GM23248 (cell line): ENCODE results near the gene FXYD6. TPM values are rescaled to one million over a fixed set of nuclear protein-coding genes. Genes with fewer than 3 reads are reported as not detected.

Source experiments
- DNase-seq: peaks from one replicate; pipeline ENCODE4 v3.0.0-alpha.2; 2015
- H2AFZ ChIP-seq: fragments of 200-600 bp; sonication (generic); 2 replicates; pipeline ENCODE4 v1.6.1; 2016; ENCODE audit warnings: antibody characterized with exemption
- H3F3A ChIP-seq: fragments of 200-600 bp; sonication (generic); 2 replicates; pipeline ENCODE4 v1.6.1; 2016; ENCODE audit warnings: mild to moderate bottlenecking, antibody characterized with exemption, mixed run types; ENCODE audit not compliant: insufficient read depth
- H3K27ac ChIP-seq: fragments of 200-600 bp; sonication (generic); 2 replicates; pipeline ENCODE4 v1.5.1; 2016; ENCODE audit warnings: mild to moderate bottlenecking
- H3K27me3 ChIP-seq: fragments of 200-600 bp; sonication (generic); replicated peaks from 2 replicates; pipeline ENCODE4 v1.6.1; 2016; ENCODE audit warnings: mild to moderate bottlenecking; ENCODE audit not compliant: insufficient read depth
- H3K36me3 ChIP-seq: fragments of 200-600 bp; sonication (generic); 2 replicates; pipeline ENCODE4 v1.6.1; 2016; ENCODE audit warnings: low read depth, mild to moderate bottlenecking
- H3K4me1 ChIP-seq: fragments of 200-600 bp; sonication (generic); 2 replicates; pipeline ENCODE4 v1.6.1; 2016; ENCODE audit warnings: mild to moderate bottlenecking; ENCODE audit not compliant: insufficient read depth
- H3K4me2 ChIP-seq: fragments of 200-600 bp; sonication (generic); one replicate; pipeline ENCODE4 v1.6.1; 2016; ENCODE audit warnings: mild to moderate bottlenecking; ENCODE audit not compliant: unreplicated experiment
- H3K4me3 ChIP-seq: fragments of 200-600 bp; sonication (generic); 2 replicates; pipeline ENCODE4 v1.5.1; 2016; ENCODE audit warnings: mild to moderate bottlenecking
- H3K79me2 ChIP-seq: fragments of 200-600 bp; sonication (generic); 2 replicates; pipeline ENCODE4 v1.6.1; 2016; ENCODE audit warnings: mild to moderate bottlenecking; ENCODE audit not compliant: insufficient read depth
- H3K9ac ChIP-seq: fragments of 200-600 bp; sonication (generic); 2 replicates; pipeline ENCODE4 v1.6.1; 2016; ENCODE audit warnings: mild to moderate bottlenecking
- H3K9me2 ChIP-seq: fragments of 200-600 bp; sonication (generic); 2 replicates; pipeline ENCODE4 v1.6.1; 2016; ENCODE audit warnings: mixed run types, mild to moderate bottlenecking, moderate library complexity; ENCODE audit not compliant: insufficient read depth
- H3K9me3 ChIP-seq: fragments of 200-600 bp; sonication (generic); one replicate; pipeline ENCODE4 v1.6.1; 2017; ENCODE audit warnings: low read depth
- H4K20me1 ChIP-seq: fragments of 200-600 bp; sonication (generic); 2 replicates; pipeline ENCODE4 v1.6.0; 2016; ENCODE audit not compliant: insufficient read depth
- EZH2 ChIP-seq: fragments of 200-600 bp; sonication (generic); IDR thresholded peaks from 2 replicates; pipeline ENCODE4 v1.6.1; 2018; ENCODE audit warnings: antibody characterized with exemption, mild to moderate bottlenecking; ENCODE audit not compliant: insufficient read depth, poor library complexity, severe bottlenecking
- EZH2phosphoT487 ChIP-seq: fragments of 200-600 bp; sonication (generic); IDR thresholded peaks from 2 replicates; pipeline ENCODE4 v1.6.1; 2018; ENCODE audit warnings: antibody characterized with exemption, moderate library complexity, mild to moderate bottlenecking, low read depth; ENCODE audit not compliant: insufficient read depth
- WGBS, 2 experiments: methylation state at CpG; one replicate each; pipeline ENCODE4 v1.1.6; 2015 to 2017; ENCODE audit warnings: low lambda C conversion rate in 2 of 2, low coverage in 1 of 2; ENCODE audit errors: missing lambda C conversion rate in 2 of 2; 5-methylcytosine and 5-hydroxymethylcytosine counted together
- in situ Hi-C: fragments of 300-500 bp; cut with MboI; formaldehyde crosslinking; loops from 2 replicates; pipeline ENCODE4 v1.15.0; 2020
- polyA plus RNA-seq: library from polyadenylated mRNA; unstranded; fragments of >200 nt; fragmentation: Nextera tagmentation; extraction: Ambion mirVana; gene quantifications from 2 replicates; pipeline ENCODE4 v1.2.1, GENCODE V29; 2016
- total RNA-seq: library from RNA; depleted of rRNA; stranded (reverse); fragments of >200 nt; shearing (Covaris generic); gene quantifications from 2 replicates; pipeline ENCODE4 v1.2.3, GENCODE V29; 2014

The FXYD6 gene
- total and polyA plus RNA-seq, 2 experiments from 2014 or later, result not detected

DNA sequence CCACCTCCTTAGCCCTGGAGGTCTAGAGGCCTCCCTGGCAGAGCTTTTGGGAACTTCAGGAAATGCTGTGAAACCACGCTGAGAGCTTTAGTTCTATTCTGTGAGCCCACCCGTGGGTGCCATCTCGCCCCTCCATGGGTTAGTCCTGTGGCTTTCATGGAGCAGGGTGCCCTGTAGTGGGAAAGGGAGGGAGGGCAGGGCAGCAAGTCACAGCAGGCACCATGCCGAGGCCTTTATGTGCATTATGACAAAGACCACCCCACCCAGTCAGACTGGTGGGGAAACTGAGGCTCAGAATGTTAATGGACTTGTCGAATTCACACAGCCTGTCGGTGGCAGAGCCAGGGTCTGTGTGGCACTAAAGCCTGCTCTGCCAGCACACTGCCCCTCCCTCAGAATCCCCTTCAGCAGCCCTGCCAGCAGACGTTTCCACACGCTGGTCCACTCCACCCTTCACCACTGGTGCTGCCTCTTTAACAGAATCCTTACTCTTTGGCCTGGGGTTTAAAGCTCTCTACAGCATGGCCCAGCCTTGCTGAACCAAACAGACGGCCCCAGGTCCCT lies 39.3 kb upstream of the FXYD6 start:
- Histone ChIP-seq H3K9me2 (no peaks in the 10 kb centered on the region), H3K9me3 (no peaks in the 10 kb centered on the region), H3K4me1 (no peaks in the 10 kb centered on the region), H3K36me3 (no peaks in the 10 kb centered on the region), H3K27me3 (peaks cover 6% of the 10 kb centered on the region; the same call in 1 of the 2 replicates), H3F3A (no peaks in the 10 kb centered on the region), H3K4me2 (no peak overlapping the region), H3K79me2 (no peaks in the 10 kb centered on the region), H2AFZ (no peak overlapping the region), H4K20me1 (no peaks in the 10 kb centered on the region), H3K27ac (no peak overlapping the region), H3K9ac (no peak overlapping the region), H3K4me3 (no peak overlapping the region)
- DNase-seq, result no peak
- 47 to 58% methylated on average over 8 to 9 of the region's 9 CpGs for WGBS, 2 experiments
- TF ChIP-seq EZH2phosphoT487 (no peak), EZH2 (no peak)
- in situ Hi-C loops, result no loop called here

DNA sequence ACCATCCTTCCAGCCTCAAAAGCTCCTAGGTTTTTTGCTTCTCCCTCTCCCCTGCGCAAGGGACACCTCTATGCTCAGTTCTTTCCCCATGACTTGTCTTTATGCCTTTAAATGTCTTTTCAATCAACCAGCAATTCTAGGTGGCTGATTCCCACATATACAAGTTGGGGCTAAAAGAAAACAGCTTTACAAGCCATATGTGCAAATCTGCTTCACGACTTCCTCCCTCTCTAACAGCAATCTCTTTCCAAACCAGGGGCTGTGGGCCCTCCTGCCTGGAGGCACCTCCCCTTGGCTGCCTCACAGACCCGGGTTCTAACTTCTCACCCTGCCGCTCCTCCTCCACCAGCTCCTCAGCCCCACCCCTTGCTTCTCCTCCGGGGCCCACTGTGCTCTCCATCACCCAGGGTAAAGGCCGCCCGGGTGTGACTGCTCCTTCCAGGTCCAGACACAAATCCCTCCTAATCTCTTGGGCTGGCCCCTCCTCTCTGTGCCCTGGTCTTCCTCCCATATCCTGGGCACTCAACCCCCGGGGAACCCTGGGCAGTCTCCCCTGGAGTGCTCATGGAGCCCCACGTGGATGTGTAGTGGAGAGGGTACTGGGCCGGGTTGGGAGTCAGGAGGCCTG lies 38.6 kb upstream of the FXYD6 start:
- 41 to 51% methylated on average over 9 to 10 of the region's 10 CpGs for WGBS, 2 experiments

GRCh38 chr11:117914398-117914761 lies 37.9 kb upstream of the FXYD6 start:
- Histone ChIP-seq H3K4me1 (no peaks in the 10 kb centered on the region), H3K27ac (no peak overlapping the region), H3K36me3 (no peaks in the 10 kb centered on the region), H3K27me3 (peaks cover 6% of the 10 kb centered on the region; the same call in 1 of the 2 replicates), H2AFZ (no peak overlapping the region), H3K9ac (no peak overlapping the region), H3K4me2 (no peak overlapping the region), H3F3A (no peaks in the 10 kb centered on the region), H3K9me3 (no peaks in the 10 kb centered on the region), H3K79me2 (no peaks in the 10 kb centered on the region), H4K20me1 (no peaks in the 10 kb centered on the region), H3K9me2 (no peaks in the 10 kb centered on the region), H3K4me3 (no peak overlapping the region)
- no peak for TF ChIP-seq EZH2phosphoT487
- no peak for TF ChIP-seq EZH2
- no peak for DNase-seq
- in situ Hi-C loops, result no loop called here
- WGBS, 2 experiments, result 65 to 66% methylated on average over 5 of the region's 5 CpGs

More for the DNA sequence above, 38.6 kb upstream of the FXYD6 start:
- Histone ChIP-seq H3K79me2 (no peaks in the 10 kb centered on the region), H3K9ac (no peak overlapping the region), H4K20me1 (no peaks in the 10 kb centered on the region), H3K27ac (no peak overlapping the region), H3K4me1 (no peaks in the 10 kb centered on the region), H3K4me2 (no peak overlapping the region), H3K36me3 (no peaks in the 10 kb centered on the region), H3K9me2 (no peaks in the 10 kb centered on the region), H3F3A (no peaks in the 10 kb centered on the region), H2AFZ (no peak overlapping the region), H3K4me3 (no peak overlapping the region), H3K9me3 (no peaks in the 10 kb centered on the region), H3K27me3 (peaks cover 6% of the 10 kb centered on the region; the same call in 1 of the 2 replicates)
- in situ Hi-C loops, result no loop called here
- DNase-seq, result no peak
- TF ChIP-seq EZH2phosphoT487, result no peak
- no peak for TF ChIP-seq EZH2

DNA sequence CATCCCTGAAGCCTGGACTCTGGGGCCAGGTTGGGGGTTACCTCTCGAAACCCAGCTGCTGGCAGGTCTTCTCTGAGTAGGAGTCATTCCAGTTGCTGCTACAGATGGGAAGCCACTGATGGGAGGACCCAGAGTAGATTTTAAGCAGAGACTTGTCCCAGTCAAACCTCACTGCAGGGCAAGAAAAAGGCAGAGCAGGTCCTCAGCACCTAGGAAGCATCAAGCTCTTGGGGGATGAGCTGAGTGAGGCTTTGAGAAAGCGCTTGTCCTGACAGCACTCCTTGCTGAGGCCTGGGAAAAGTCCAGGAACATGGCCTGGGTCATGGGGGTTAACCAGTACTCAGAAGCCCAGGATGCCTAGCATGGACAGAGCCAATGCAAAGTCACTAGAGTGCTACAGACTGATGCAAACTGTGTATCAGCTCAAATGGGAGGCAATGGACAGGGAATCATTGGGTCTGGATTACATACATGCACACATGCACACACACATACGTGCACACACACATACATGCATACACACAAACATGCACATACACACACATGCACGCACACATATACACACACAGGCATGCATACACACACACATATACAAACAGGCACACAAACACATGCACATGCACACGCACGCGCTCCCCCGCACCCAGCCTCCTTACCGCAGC lies 37.4 kb upstream of the FXYD6 start:
- H3K27me3 ChIP-seq, result peaks cover 6% of the 10 kb centered on the region; the same call in 1 of the 2 replicates
- no peaks in the 10 kb centered on the region for H4K20me1 ChIP-seq
- no peak for DNase-seq
- no peak overlapping the region for H3K4me2 ChIP-seq
- H3K9ac ChIP-seq, result no peak overlapping the region
- no peaks in the 10 kb centered on the region for H3K79me2 ChIP-seq
- no peaks in the 10 kb centered on the region for H3F3A ChIP-seq
- no peaks in the 10 kb centered on the region for H3K9me2 ChIP-seq
- in situ Hi-C loops, result no loop called here
- H3K36me3 ChIP-seq, result no peaks in the 10 kb centered on the region
- no peak overlapping the region for H2AFZ ChIP-seq
- TF ChIP-seq EZH2, result no peak
- no peak for TF ChIP-seq EZH2phosphoT487
- no peaks in the 10 kb centered on the region for H3K9me3 ChIP-seq
- 59 to 65% methylated on average over 9 of the region's 9 CpGs for WGBS, 2 experiments
- no peak overlapping the region for H3K4me3 ChIP-seq
- no peak overlapping the region for H3K27ac ChIP-seq
- no peaks in the 10 kb centered on the region for H3K4me1 ChIP-seq
